Natural killer cell (primary cell): Measurements from ENCODE around the gene CCN5. TPM values are rescaled to one million over a fixed set of nuclear protein-coding genes. Genes with fewer than 3 reads are reported as not detected.

Experiments used
- ATAC-seq, 3 donors: fragments of 150-1000 bp in 2 of 3; fragments of 200-7000 bp in 1 of 3; cut with Tn5 transposase; 1 replicate in 1 of 3; 2 replicates in 2 of 3; pipeline ENCODE4 v1.10.0; 2021; ENCODE audit warnings: mild to moderate bottlenecking in 2 of 3, moderate library complexity in 2 of 3
- DNase-seq, 2 donors: peaks; one replicate each; pipeline versions ENCODE4 v3.0.0 to v3.0.0-alpha.2; 2013 to 2021; ENCODE audit warnings: mixed read lengths in 1 of 2
- H3K27ac ChIP-seq: one replicate; pipeline ENCODE4 v1.5.1; 2013; ENCODE audit warnings: mild to moderate bottlenecking, low read length
- H3K27me3 ChIP-seq: one replicate; pipeline ENCODE4 v1.6.1; 2013; ENCODE audit warnings: low read length; ENCODE audit not compliant: control insufficient read depth, insufficient read depth
- H3K36me3 ChIP-seq: one replicate; pipeline ENCODE4 v1.6.1; 2013; ENCODE audit warnings: low read length; ENCODE audit not compliant: control insufficient read depth, insufficient read depth
- H3K4me1 ChIP-seq: one replicate; pipeline ENCODE4 v1.6.1; 2013; ENCODE audit warnings: low read length; ENCODE audit not compliant: control insufficient read depth, insufficient read depth
- H3K4me3 ChIP-seq: one replicate; pipeline ENCODE4 v1.5.1; 2013; ENCODE audit warnings: low read length
- H3K9me3 ChIP-seq: one replicate; pipeline ENCODE4 v1.6.1; 2013; ENCODE audit warnings: low read length; ENCODE audit not compliant: control insufficient read depth, insufficient read depth
- H3K27ac Mint-ChIP-seq, 2 donors: one replicate each; pipeline ENCODE4 v1.8.0; 2022; ENCODE audit warnings: mild to moderate bottlenecking in 2 of 2, mixed read lengths in 2 of 2, moderate library complexity in 1 of 2
- H3K27me3 Mint-ChIP-seq, 2 donors: one replicate each; pipeline ENCODE4 v1.8.0; 2022; ENCODE audit warnings: low read depth in 2 of 2, mixed read lengths in 2 of 2
- H3K36me3 Mint-ChIP-seq: one replicate; pipeline ENCODE4 v1.8.0; 2022; ENCODE audit warnings: mixed read lengths
- H3K4me1 Mint-ChIP-seq, 2 donors: one replicate each; pipeline ENCODE4 v1.8.0; 2022; ENCODE audit warnings: mixed read lengths in 2 of 2
- H3K4me3 Mint-ChIP-seq: one replicate; pipeline ENCODE4 v1.8.0; 2022; ENCODE audit warnings: mild to moderate bottlenecking, moderate library complexity, mixed read lengths
- H3K9me3 Mint-ChIP-seq, 2 donors: one replicate each; pipeline ENCODE4 v1.8.0; 2022; ENCODE audit warnings: mixed read lengths in 2 of 2
- CTCF ChIP-seq: fragments of 200-600 bp; IDR thresholded peaks from one replicate; pipeline ENCODE4 v1.8.0; 2022; ENCODE audit warnings: antibody characterized with exemption
- WGBS: methylation state at CpG from one replicate; pipeline ENCODE4 v1.1.7; 2013; ENCODE audit warnings: missing lambda C conversion rate; ENCODE audit not compliant: insufficient coverage; 5-methylcytosine and 5-hydroxymethylcytosine counted together
- intact Hi-C: fragments of 100-400 bp; cut with micrococcal nuclease; formaldehyde crosslinking; loops from one replicate; pipeline ENCODE4 v1.14.2; 2022
- total RNA-seq, 4 donors: library from RNA; stranded (reverse); fragments of 120-200 nt in 1 of 4; gene quantifications; one replicate each; pipeline versions ENCODE4 v1.2.3 to v1.2.4, GENCODE V29; 2013 to 2022

CCN5 gene
- total RNA-seq, 3 donors from 2014 or later (not counting 1 experiment from before 2014, with no cell fraction given), result not detected

DNA sequence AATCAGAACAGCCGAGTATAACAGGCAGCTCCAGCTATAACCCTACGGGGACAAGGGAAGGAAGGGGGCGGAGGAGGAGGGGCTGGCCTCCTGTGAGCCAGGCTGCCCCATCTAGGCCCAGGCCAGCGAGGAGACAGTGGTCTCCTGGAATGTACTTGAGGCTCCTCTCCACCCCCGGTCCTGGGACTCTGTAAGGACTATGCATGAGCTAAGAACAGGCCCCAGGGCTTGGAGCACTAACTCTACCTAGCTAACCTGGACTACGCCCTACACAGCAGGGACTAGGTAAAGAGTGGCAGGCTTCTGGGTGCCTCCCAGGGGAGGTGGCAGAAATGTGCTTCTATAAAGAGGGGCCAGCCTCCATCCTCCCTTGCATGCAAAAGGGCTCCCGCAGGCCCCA, 39.4 kb downstream of the CCN5 start:
- Histone ChIP-seq H3K36me3 (no peaks in the 10 kb centered on the region), H3K4me1 (no peaks in the 10 kb centered on the region), H3K4me3 (no peak overlapping the region), H3K9me3 (no peaks in the 10 kb centered on the region), H3K27ac (no peak overlapping the region), H3K27me3 (no peaks in the 10 kb centered on the region)
- no peaks in the 10 kb centered on the region for H3K4me1 Mint-ChIP-seq
- no peaks in the 10 kb centered on the region for H3K9me3 Mint-ChIP-seq
- 82% methylated on average over 7 of the region's 7 CpGs for WGBS
- no peak overlapping the region for H3K4me3 Mint-ChIP-seq
- ATAC-seq (no peak), DNase-seq (no peak)
- H3K27me3 Mint-ChIP-seq, result peaks cover 3 to 13% of the 10 kb centered on the region in 2 donors
- intact Hi-C loops, result no loop called here
- no peaks in the 10 kb centered on the region for H3K36me3 Mint-ChIP-seq
- TF ChIP-seq CTCF, result no peak
- H3K27ac Mint-ChIP-seq, result no peak overlapping the region

GRCh38 chr20:44756011-44756688, 41.0 kb downstream of the CCN5 start:
- Mint-ChIP-seq H3K27ac (no peak overlapping the region), H3K4me3 (no peak overlapping the region), H3K9me3 (no peaks in the 10 kb centered on the region), H3K27me3 (peaks cover 3 to 13% of the 10 kb centered on the region in 2 donors), H3K4me1 (no peaks in the 10 kb centered on the region), H3K36me3 (no peaks in the 10 kb centered on the region)
- Histone ChIP-seq H3K9me3 (no peaks in the 10 kb centered on the region), H3K27me3 (no peaks in the 10 kb centered on the region), H3K4me3 (no peak overlapping the region), H3K4me1 (no peaks in the 10 kb centered on the region), H3K27ac (no peak overlapping the region), H3K36me3 (no peaks in the 10 kb centered on the region)
- no peak for TF ChIP-seq CTCF
- 89% methylated on average over 18 of the region's 18 CpGs for WGBS
- no peak for DNase-seq
- intact Hi-C loops, result no loop called here
- ATAC-seq, result no peak

- Mint-ChIP-seq H3K27ac (no peak overlapping the region), H3K4me1 (no peaks in the 10 kb centered on the region), H3K27me3 (peaks cover 3 to 8% of the 10 kb centered on the region in 2 donors), H3K4me3 (no peak overlapping the region), H3K9me3 (no peaks in the 10 kb centered on the region), H3K36me3 (no peaks in the 10 kb centered on the region)
- WGBS, result 90% methylated on average over 5 of the region's 5 CpGs
- DNase-seq, result no peak
- Histone ChIP-seq H3K36me3 (no peaks in the 10 kb centered on the region), H3K27me3 (no peaks in the 10 kb centered on the region), H3K9me3 (no peaks in the 10 kb centered on the region), H3K4me3 (no peak overlapping the region), H3K27ac (no peak overlapping the region), H3K4me1 (no peaks in the 10 kb centered on the region)
- no peak for TF ChIP-seq CTCF
- no peak for ATAC-seq
- intact Hi-C loops, result no loop called here
Observed at GRCh38 chr20:44756956-44757355, 41.8 kb downstream of the CCN5 start.
